ENCODE measurements around the gene HEY2.
A peak's percentile ranks its signal among the peaks of the same experiment; 100 is the strongest.

The HEY2 gene

DNA sequence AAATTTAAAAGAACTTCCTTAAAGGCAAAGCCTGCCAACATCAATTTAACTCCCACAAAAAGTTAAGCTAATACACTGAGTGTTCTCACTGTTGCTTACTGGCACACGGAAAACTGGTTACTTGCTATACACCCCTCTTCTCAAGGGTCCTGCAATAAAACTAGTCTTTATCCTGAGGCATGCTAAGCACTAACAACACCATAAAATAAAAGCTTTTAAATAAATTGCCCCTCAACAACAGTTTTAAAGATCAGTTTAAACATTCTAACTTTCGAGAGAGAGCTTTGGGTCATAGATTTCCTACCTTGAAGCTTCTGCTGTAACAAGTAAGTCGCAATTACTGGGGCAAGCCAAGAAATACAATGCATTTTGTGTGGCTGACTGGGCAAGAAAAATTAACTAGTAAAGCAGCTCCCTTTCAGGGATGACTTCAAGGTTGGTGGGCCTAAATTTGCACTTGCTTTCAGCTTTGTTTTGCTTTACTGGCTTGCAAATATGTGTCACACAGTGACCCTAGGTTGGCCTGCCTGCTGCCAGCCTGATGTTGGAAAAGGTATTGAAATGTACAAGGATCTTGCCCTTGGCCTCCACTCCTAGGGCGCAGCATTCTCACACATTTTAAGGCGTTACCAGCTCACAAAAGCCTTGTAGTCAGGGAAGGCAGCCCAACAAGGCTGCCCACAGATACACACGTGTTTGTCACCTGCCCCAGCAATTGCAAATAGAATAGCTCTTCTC is 4.0 kb upstream of the HEY2 start:
- no peak for FAIRE-seq

DNA sequence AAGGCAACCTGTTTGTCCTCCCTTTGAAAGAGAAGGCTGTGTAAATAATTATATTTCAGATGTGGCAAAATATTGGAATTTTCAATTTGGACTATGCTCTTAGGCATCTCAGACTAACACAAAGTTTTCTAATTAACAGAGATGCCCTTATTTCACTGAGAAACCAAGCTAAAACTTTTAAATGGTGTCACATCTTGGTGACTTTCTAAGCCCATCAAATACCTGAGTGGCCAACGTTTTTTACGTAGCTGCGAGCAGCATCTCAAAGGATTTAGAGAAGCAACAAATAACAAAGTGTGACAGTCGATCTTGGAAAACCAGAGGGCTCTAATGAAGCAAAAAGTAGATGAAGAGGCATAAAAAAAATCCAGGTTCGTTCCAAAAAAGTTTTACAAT is 3.4 kb upstream of the HEY2 start:
- no peak for FAIRE-seq

DNA sequence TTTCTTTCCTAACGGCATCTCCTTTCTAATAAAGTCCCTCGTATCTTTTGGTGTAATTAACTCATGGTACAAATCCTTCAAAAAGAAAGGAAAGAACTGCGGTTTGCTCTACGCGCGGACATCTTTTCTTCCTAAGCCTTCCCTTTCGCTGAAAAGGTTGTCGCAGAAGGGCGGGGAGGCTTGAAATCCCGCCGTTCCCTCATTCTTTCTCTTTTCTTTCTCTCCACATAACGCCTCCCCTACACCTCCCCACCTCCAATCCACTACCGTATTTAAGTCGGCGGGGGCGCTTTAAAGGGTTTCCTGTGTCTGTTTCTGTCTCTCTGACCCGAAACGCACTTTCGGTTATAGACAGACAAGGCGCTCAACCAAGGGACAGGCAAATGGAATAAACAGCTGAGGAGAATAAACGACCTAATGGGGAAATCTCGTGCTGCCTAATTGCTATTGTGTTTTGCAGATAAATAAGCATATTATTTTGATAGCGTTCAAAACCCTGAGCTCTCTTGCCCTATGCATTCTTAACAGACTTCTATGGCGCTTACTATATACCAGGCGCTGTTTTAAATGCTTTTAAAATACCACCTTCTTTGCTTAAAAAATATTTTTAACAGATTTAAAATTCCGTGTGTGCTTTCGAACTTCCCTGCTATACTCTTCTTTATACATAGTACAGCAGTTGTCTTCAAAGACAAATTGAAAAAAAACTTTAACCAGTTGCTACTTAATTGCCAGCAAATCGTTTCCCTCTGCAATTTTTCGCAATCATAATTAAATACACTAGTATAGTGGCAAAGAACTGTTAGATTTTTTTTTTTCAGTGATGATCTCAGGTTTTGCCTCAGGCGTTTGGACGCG is 2.5 kb upstream of the HEY2 start:
- FAIRE-seq, result no peak

DNA sequence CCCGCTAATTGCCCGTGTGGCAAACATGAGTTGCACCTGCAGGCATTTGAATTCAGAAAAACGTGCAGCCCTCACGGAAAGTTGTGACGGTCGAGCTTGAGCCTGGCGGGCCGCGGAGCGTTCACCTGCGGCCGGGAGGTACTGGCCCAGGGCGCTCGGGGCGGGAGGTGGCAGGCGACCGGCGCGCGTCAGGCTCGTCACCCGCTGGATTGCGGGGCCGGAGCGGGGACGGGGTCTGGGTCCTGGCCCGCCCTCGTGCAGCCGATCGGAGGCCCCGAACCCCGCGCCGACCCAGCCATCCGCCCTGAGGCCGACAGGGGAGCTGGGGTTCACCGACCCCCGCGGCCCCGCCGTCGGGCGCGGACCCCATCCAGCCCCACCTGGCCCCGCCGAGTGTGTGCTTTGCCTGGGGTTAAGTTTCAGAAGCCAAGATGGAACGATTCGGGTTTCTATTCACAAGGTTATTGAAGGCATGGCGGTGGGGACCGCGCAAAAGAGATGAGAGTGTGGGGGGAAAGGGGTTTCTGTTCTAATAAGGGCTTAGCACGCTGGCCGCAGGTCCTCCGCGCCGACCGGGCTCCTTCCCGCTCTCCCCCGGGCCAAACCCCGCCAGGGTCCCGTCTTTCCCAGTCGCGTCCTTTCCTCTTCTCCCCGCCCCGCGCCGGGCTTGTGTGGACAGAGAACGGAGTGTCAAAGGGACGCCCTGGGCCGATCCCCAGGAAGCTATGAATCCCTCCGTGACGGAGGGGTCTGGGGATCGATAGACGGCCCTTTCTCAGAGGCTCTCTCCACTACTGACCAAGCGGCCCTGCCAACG is 1.6 kb upstream of the HEY2 start:
- FAIRE-seq, result no peak

DNA sequence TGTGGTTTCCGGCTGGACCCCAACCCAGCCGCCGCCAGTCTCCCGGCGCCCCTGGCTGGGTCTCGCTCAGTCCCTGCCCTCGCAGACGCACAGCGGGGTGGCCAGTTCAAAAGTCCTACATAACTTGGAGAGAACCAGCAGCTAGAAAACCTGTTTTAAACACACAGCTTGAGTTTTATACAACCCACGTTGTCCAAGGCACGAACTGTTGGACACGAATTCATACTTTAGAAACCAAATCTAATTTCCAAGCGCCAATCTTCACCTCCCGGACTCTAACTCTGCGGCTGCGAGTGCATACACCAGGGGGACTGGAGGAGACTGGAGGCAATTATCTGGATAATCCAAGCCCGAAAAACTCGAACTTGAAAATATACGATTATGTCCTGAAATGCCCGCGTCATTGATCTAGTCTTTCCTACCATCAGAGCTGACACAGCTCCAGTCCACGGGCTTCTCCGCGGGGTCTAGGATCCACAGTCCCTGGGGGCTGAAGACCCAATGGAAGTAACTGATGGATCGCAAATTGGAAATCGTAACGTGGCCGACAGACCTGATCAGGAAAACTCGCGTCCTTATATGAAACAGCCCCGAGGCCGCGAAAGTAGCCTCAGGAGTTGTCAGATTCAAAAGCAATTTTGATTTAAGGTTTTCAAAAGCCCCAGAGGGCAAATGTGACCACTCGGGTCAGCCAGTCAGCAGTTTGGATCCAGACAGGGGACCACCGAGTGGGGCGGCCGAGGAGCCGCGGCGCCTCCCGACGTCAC is 843 bp upstream of the HEY2 start:
- no peak for FAIRE-seq

DNA sequence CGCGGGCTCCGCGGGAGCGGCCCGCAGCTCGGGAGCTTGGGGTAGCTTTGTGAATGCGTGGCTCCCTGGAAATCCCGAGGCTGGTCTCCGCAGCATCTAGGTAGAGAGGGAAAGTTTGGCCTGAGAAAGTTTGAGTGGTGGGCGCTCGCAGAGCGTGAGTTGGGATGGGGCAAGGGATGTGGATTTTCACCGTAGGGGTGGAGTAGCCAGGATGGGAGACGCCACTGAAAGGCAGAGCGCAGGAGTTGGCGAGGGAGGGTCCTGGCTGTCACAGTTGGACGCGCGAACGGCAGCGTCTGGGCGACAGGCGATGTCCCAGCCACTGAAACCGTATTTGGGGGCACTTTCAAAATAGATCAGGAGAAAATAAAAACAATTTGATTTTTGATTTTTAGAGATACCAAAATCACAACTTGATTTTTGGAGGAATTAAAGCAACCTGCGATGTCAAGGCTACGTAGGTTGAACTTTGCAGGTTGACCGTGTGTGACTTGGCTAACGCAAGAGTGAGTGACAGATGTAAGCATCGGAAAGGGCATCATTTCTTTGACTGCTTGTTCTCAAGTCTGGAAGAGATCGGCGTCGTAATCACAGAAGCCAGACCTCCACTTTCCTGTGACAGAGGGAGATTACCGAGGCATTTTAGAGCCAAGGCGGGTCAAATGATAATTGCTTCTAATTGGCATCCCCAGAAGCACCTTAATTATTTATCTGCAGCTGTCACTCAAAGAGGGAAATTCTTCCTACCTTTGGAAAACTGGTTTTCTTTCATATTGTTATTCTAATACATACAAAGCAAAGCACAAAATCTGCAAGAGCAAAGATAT is 646 bp downstream of the HEY2 start:
- no peak for FAIRE-seq

DNA sequence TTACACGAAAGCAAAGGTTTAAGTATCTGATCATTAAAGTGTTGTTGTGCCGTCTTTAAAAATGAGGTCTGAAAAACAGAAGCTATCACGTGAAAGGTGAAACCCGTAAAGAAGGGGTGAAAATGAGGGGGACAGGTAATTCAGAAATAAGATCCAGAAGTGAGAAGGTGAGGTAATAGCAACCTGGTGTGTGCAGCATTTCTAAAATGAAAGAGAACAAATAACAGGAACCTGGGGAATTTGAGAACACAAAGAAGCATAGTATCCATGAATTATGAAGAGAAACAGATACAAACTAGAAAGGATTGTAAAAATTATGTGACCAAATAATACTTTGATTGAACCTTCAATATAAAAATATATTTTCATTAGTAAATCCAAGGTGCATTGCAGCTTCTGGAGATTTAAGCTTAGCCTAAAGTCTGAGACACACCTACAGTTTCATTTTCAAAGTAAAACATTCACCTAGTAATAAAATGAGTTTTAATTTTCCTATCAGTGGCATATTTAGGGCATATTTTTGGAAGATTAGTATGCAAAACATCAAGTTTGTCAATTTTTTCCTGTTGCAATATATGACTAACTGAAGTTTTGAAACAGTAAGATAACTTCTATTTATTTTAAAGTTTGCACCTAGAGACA is 1.4 kb downstream of the HEY2 start:
- FAIRE-seq, result no peak

DNA sequence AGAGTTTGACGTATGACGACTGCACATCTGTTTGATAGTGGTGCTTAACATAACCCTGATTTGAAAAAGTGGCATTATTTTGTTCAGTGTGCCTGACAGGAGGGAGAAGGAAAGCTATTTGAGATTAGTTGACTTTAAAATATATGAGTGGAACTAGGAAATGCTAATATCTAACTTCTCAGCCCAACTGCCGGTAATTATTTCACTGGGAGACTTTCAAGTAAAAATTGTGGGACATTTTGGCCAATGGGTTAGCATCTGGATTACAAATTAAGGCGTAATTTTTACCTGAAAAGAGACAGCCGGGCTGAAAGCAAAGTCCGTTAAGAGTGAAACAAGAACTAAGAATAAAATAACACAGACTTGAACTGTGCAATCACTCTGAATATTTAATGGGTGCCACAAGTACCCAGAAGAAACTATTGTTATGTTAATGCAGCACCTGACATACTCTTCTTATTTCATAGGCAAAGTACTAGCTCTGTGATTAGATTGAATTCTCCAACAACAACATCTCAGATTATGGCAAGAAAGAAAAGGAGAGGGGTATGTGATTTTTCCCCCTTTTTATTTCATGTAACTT is 2.0 kb downstream of the HEY2 start:
- FAIRE-seq, result no peak

DNA sequence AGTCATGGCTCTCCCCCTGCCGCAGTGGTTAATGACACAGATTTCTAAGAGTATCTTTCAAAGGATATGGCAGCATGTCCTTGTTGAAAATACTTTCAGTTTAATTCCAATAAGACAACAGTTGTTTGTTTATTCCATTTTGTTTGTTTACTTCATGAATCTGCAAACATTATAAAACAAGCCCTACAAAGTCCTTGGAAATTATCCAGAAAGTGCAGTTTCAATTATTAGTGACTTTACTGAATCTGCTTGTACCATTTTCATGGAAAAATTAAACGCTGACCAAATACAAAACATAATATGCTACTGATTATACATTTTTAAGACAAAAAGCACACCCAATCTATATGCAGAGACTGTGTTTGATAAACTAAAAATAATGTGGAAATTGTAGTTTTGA is 3.3 kb downstream of the HEY2 start:
- FAIRE-seq, result no peak

DNA sequence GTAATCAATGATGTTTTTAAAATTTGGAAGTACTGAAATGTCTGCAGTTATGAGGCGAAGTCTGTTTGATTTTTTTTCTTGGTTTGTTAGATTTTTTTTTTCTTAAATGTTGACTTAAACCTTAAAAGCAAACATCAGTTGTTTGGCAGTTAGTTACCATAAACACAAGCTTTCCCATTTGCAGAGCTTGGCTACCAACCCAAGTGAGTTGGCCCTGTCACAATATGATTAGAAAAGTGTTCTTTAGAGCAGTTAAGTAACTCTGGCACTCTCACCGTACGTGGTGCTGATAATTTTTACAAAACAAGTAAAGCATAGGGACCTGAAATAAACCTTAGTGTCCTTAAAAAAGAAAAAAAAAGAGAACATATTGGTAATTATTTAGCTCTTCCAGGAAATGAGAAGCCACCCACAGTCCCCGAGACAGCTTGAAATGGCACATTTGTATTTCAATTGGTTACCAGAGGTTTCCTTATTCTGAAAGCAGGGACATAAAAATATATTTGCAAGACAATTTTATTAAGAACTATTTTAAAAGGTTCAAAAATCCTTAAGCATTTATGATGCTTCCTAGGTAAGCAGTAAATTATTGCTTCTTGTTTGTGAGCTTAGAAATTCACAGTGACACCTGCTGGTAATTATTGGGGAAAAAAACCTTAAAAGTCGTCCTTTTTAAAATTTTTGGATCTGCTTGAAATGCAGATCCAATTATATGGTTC is 3.9 kb downstream of the HEY2 start:
- peak; percentile 82 for FAIRE-seq

DNA sequence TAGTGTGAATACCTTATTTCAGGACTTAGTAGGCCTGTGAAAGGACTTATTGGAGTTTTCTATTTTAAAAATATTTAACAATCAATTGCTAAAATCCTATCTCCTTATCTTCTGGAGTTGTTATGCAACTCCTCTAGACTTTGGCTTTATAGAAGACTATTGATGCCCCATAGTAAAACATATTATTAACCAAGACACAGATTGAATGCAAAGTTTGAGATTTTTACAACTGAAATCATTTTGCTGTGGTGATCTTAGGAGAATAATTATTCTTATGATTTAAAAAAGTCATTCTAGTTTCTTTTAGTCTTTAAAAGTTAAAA is 4.5 kb downstream of the HEY2 start:
- no peak for FAIRE-seq

DNA sequence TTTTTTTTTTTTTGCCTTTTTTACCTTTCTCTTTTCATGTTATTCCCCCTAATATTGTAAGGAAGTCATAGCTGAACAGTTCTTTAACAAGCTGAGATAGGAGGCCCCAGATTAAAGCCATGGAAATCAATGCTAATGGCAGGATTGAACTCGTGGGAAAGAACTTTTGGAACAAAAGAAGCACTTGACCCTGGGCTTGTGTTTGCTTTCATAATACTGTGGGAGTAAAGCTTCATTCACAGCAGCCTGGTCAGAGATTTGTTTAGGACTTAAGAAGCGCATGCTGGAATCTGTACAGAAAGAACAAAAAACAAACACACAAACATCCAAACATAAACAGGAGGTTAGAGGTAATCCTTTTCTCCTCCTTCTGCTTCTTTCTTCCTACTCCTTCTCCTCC is 5.1 kb downstream of the HEY2 start:
- FAIRE-seq, result no peak

DNA sequence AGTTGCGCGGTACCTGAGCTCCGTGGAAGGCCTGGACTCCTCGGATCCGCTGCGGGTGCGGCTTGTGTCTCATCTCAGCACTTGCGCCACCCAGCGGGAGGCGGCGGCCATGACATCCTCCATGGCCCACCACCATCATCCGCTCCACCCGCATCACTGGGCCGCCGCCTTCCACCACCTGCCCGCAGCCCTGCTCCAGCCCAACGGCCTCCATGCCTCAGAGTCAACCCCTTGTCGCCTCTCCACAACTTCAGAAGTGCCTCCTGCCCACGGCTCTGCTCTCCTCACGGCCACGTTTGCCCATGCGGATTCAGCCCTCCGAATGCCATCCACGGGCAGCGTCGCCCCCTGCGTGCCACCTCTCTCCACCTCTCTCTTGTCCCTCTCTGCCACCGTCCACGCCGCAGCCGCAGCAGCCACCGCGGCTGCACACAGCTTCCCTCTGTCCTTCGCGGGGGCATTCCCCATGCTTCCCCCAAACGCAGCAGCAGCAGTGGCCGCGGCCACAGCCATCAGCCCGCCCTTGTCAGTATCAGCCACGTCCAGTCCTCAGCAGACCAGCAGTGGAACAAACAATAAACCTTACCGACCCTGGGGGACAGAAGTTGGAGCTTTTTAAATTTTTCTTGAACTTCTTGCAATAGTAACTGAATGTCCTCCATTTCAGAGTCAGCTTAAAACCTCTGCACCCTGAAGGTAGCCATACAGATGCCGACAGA is 9.9 kb downstream of the HEY2 start:
- FAIRE-seq, result no peak

DNA sequence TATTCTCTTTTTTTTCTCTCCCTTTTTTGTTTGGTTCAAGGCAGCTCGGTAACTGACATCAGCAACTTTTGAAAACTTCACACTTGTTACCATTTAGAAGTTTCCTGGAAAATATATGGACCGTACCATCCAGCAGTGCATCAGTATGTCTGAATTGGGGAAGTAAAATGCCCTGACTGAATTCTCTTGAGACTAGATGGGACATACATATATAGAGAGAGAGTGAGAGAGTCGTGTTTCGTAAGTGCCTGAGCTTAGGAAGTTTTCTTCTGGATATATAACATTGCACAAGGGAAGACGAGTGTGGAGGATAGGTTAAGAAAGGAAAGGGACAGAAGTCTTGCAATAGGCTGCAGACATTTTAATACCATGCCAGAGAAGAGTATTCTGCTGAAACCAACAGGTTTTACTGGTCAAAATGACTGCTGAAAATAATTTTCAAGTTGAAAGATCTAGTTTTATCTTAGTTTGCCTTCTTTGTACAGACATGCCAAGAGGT is 10.6 kb downstream of the HEY2 start:
- FAIRE-seq, result no peak

DNA sequence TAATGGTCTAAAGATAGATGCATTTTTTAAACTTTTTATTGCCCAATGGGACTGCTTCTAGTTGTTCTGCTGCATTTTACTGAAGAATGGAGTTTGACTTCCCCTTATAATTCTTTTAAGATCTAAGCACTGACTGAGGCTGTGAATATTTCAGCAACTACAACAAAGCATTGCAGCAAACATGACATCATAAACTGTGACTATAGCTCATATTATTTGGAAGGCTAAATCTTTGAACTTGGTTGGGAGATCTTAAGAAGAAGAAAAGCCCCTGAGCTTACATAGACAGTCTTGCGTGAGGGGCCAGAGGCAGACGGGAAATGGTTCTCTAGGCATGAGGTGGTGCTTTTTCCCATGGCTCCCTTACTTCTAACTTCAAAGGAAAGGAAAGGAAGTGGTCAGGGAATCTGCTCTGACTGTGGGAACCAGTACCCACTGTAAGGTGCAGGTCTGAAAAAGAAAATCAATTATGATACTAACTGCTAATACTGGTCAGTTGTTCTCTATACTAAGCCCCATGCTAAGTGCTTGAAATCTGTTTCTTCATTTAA is 14.8 kb downstream of the HEY2 start:
- no peak for FAIRE-seq

DNA sequence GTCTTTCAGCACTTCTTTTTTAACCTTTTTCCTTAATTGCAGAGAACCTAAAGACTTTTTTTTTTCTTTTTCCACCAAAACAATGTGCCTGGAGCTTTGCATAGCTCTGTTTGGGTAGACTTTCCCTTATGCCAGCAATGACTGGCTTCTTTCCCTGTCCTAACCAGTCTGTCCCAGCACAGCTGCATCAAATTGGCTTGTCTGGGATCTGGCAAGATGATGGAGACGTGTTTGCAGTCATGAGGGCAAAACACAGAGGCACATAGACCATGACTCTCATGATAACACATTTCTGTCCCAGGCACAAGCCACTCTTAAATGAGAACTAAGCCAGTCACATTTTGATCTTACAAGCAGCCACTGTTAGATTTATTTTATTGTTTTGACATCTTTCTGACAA is 16.5 kb downstream of the HEY2 start:
- no peak for FAIRE-seq

DNA sequence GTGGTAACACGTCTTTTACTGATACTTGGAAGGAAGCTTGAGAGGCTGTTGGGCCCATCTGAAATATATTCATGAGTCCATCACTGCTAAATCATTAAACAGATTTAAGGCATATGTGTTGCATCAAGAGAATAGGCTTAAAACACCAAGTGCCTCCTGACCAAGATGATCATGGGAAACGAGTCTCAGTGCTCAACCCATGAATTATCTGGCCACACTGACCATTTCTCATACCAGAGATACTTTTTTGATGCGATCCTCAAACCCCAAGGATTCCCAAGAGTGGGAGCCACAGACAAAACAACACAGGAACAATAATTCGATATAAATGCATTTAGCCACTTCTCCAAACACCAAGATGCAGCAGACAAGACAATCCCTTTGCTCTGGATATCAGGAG is 17.2 kb downstream of the HEY2 start:
- no peak for FAIRE-seq

DNA sequence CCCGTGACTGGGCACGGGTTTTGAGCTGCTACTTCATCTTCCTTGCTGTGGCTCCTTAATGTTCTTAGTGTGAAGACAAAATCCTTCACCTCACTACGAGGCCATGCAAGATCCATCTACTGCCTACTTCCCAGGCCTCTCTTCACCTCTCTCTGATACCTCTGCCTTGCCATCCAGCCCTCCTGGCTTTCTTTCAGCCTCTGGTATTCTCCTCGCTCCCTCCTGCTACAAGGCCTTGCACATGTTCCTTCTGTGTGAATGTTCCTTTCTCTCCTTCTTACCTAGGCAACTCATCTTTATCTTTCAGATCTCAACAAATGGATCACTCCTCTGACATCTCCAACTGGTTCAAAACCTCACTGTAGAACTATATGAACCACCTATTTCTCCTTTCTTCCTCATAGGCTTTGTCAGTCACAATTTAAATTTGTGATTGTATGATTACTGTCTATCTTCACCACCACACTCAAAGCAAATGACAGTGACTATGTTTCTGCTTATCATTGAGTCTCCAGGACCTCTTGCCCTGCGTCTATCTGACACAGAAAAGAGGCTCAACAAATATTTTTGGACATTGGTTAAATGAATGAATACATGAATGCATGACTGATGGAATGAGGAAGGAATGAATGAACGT is 19.8 kb downstream of the HEY2 start:
- no peak for FAIRE-seq
